T-helper 2 cell treated with Interferon-gamma antibody and Interleukin-4, amounts not matched to agents 100 ng/mL and 5 ng/mL, for 36 hours (primary cell): ENCODE data around the gene USP25. TPM values are rescaled to one million over a fixed set of nuclear protein-coding genes. Genes with fewer than 3 reads are reported as not detected.

Source experiments
- intact Hi-C: fragments of 100-400 bp; cut with micrococcal nuclease; formaldehyde crosslinking; loops from one replicate; pipeline ENCODE4 v1.15.1; 2023
- total RNA-seq: library from RNA; stranded (reverse); gene quantifications from 2 replicates; pipeline ENCODE4 v1.2.3, GENCODE V29; 2022

Gene USP25
- total RNA-seq, 1 donor from 2014 or later = 44.1 TPM

- intact Hi-C loops = no loop called here
Observed at GRCh38 chr21:15804247-15805005, 74.6 kb downstream of the USP25 start.

- intact Hi-C loops = no loop called here
Observed at GRCh38 chr21:15809065-15809464, 79.3 kb downstream of the USP25 start.

- intact Hi-C loops = loop anchor here (10.0 kb wide), 1 partner anchor 295 kb away; no protein-coding TSS in a partner anchor
Observed at GRCh38 chr21:15809818-15810217, 80.0 kb downstream of the USP25 start.

GRCh38 chr21:15815285-15815684, 85.5 kb downstream of the USP25 start:
- intact Hi-C loops = loop anchor here (10.0 kb wide), 1 partner anchor 300 kb away; no protein-coding TSS in a partner anchor

- intact Hi-C loops = loop anchor here (10.0 kb wide), 2 partner anchors 136 to 756 kb away; partner anchors contain the start of gene NRIP1
Observed at GRCh38 chr21:15820327-15820726, 90.5 kb downstream of the USP25 start.

- intact Hi-C loops = loop anchor here (10.0 kb wide), 2 partner anchors 136 to 756 kb away; partner anchors contain the start of gene NRIP1
Observed at GRCh38 chr21:15820852-15821379, 91.1 kb downstream of the USP25 start.

GRCh38 chr21:15823486-15824150, 93.8 kb downstream of the USP25 start:
- intact Hi-C loops = loop anchor here (2.0 to 10.0 kb wide), 3 partner anchors 89 to 759 kb away; partner anchors contain the start of gene NRIP1

GRCh38 chr21:15825700-15826099, 95.9 kb downstream of the USP25 start:
- intact Hi-C loops = loop anchor here (2.0 to 10.0 kb wide), 3 partner anchors 91 to 761 kb away; partner anchors contain the start of gene NRIP1

GRCh38 chr21:15826147-15826780, 96.5 kb downstream of the USP25 start:
- intact Hi-C loops = loop anchor here (10.0 kb wide), 2 partner anchors 141 to 761 kb away; partner anchors contain the start of gene NRIP1

GRCh38 chr21:15826908-15827601, 97.3 kb downstream of the USP25 start:
- intact Hi-C loops = loop anchor here (10.0 kb wide), 2 partner anchors 142 to 762 kb away; partner anchors contain the start of gene NRIP1

GRCh38 chr21:15831497-15831896, 101.7 kb downstream of the USP25 start:
- intact Hi-C loops = no loop called here

- intact Hi-C loops = no loop called here
Observed at GRCh38 chr21:15837645-15838044, 107.9 kb downstream of the USP25 start.

- intact Hi-C loops = no loop called here
Observed at GRCh38 chr21:15839026-15839425, 109.2 kb downstream of the USP25 start.

GRCh38 chr21:15839601-15840000, 109.8 kb downstream of the USP25 start:
- intact Hi-C loops = no loop called here

GRCh38 chr21:15840406-15840805, 110.6 kb downstream of the USP25 start:
- intact Hi-C loops = no loop called here

GRCh38 chr21:15841856-15842564, 112.2 kb downstream of the USP25 start:
- intact Hi-C loops = no loop called here

GRCh38 chr21:15842565-15842880, 112.7 kb downstream of the USP25 start:
- intact Hi-C loops = no loop called here

- intact Hi-C loops = no loop called here
Observed at GRCh38 chr21:15843766-15844165, 114.0 kb downstream of the USP25 start.

- intact Hi-C loops = no loop called here
Observed at GRCh38 chr21:15848634-15849560, 119.1 kb downstream of the USP25 start.
